Measurements from ENCODE around the gene SLC49A3. TPM values are rescaled to one million over a fixed set of nuclear protein-coding genes. Genes with fewer than 3 reads are reported as not detected.

Gene SLC49A3
- total and polyA plus RNA-seq, 10 of the 15 experiments (the other 5 are each of a cell fraction or from before 2014, with no cell fraction given), result 0.09 to 0.85 (median 0.18) TPM; not detected in 4

DNA sequence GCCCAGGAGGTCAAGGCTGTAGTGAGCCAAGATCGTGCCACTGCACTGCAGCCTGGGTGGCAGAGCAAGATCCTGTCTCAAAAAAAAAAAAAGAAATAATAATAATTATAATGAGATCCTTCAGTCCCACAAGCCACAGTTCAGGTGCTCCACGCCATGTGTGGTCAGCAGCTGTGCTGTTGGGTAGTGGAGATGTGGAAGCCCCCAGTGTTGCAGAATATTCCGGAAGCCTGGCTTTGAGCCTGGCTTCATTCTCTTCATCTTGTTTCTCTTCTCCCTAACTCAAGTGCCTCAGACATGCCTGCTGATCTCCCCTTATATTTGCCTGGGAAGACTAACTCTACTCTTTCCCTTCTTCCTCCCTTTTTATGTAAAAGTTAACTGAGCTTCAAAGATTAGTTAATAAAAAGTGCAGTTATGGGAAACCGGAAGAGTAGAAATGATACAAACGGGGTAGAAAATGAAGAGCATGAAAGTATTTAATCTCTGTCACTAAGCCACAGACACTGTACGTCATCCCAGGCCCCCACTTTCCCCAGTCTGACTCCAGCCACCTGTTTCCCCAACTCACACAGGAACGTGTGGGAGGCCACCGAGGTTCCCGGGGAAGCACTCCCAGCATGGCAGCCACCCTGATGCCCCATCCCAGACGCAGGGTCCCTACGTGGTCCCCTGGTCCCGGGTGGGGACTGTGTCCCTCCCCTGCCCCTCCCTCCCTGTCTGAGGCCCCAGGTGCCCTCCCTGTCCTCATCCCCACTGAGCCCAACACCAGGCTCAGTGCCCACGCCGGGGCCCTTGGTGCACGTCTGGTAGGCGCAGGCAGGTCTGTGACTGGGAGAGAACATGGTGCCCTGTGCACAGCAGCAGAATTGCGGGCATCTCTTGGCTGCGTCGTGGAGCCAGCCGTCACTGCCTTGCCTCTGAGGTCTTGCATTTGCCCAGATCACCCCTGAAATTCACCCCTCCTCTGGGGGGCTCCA is 40.7 kb upstream of the SLC49A3 start:
- CTCF ChIA-PET, result interaction anchor here (0.6 kb wide), 1 partner anchor 207 kb away, joined by 4 read pairs; no protein-coding TSS in a partner anchor
- Histone ChIP-seq H3K4me2 (ENCODE audit: control insufficient read depth, insufficient read depth) (no peak overlapping the region), H3K9me3 (replicated peaks; ENCODE audit: control insufficient read depth, insufficient read depth, low read length) (no peaks in the 10 kb centered on the region; the same call in 2 of the 3 replicates)

More for the DNA sequence above, 40.7 kb upstream of the SLC49A3 start:
- no peaks in the 10 kb centered on the region for H3K4me1 ChIP-seq (ENCODE audit: control insufficient read depth, insufficient read depth, low read length)
- no peaks in the 10 kb centered on the region for H3K27me3 ChIP-seq (replicated peaks in 1 of 2; ENCODE audit: control insufficient read depth in 2 of 2, insufficient read depth in 2 of 2, low read length in 1 of 2)
- TF ChIP-seq TCF12 (IDR thresholded peaks at IDR 0.05; ENCODE audit: low read depth, low read length), result no peak
- TF ChIP-seq, protein P1, sequence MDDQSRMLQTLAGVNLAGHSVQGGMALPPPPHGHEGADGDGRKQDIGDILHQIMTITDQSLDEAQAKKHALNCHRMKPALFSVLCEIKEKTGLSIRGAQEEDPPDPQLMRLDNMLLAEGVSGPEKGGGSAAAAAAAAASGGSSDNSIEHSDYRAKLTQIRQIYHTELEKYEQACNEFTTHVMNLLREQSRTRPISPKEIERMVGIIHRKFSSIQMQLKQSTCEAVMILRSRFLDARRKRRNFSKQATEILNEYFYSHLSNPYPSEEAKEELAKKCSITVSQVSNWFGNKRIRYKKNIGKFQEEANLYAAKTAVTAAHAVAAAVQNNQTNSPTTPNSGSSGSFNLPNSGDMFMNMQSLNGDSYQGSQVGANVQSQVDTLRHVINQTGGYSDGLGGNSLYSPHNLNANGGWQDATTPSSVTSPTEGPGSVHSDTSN (IDR thresholded peaks at IDR 0.05; ENCODE audit: insufficient replicate concordance, low read depth, low read length), result no peak
- TF ChIP-seq IKZF1 (conservative IDR thresholded peaks at IDR 0.05), result no peak
- no peak for TF ChIP-seq SPI1 (IDR thresholded peaks at IDR 0.05; ENCODE audit: borderline replicate concordance, insufficient read depth, low read depth, low read length)
- TF ChIP-seq FOXM1 (IDR thresholded peaks at IDR 0.05; ENCODE audit: low read depth, low read length), result no peak
- TF ChIP-seq IRF4 (IDR thresholded peaks at IDR 0.05; ENCODE audit: low read depth, low read length), result no peak
- no peak for TF ChIP-seq RAD51 (IDR thresholded peaks at IDR 0.05)
- TF ChIP-seq PML (IDR thresholded peaks at IDR 0.05; ENCODE audit: low read length), result no peak
- TF ChIP-seq SREBF2 (IDR thresholded peaks at IDR 0.05; ENCODE audit: low read length), result no peak
- no peak for TF ChIP-seq ZSCAN29 (IDR thresholded peaks at IDR 0.05)
- no peak for TF ChIP-seq ZZZ3 (IDR thresholded peaks at IDR 0.05; ENCODE audit: control insufficient read depth, insufficient read length, low read depth)
- TF ChIP-seq NBN (IDR thresholded peaks at IDR 0.05), result no peak
- no peak for TF ChIP-seq POLR2AphosphoS2 (IDR thresholded peaks at IDR 0.05; ENCODE audit: low read depth, low read length)
- TF ChIP-seq, protein P2, sequence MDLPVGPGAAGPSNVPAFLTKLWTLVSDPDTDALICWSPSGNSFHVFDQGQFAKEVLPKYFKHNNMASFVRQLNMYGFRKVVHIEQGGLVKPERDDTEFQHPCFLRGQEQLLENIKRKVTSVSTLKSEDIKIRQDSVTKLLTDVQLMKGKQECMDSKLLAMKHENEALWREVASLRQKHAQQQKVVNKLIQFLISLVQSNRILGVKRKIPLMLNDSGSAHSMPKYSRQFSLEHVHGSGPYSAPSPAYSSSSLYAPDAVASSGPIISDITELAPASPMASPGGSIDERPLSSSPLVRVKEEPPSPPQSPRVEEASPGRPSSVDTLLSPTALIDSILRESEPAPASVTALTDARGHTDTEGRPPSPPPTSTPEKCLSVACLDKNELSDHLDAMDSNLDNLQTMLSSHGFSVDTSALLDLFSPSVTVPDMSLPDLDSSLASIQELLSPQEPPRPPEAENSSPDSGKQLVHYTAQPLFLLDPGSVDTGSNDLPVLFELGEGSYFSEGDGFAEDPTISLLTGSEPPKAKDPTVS (IDR thresholded peaks at IDR 0.05; ENCODE audit: low read depth, low read length), result no peak
- no peak for TF ChIP-seq DPF2 (IDR thresholded peaks at IDR 0.05)
- ATAC-seq (no peak), DNase-seq (ENCODE audit: low read depth, low spot score) (no peak), FAIRE-seq (no peak)
- ChIA-PET RAD21 (ENCODE audit: unreplicated experiment) (no interaction called here), SMC1A (ENCODE audit: uncharacterized antibody, unreplicated experiment) (no interaction called here), POLR2A (no interaction called here)
- intact Hi-C loops (cut with micrococcal nuclease; ENCODE audit: unreplicated experiment) (no loop called here), in situ Hi-C loops (cut with MboI) (no loop called here)
- H3K36me3 ChIP-seq (ENCODE audit: control insufficient read depth in 2 of 2, insufficient read depth in 2 of 2, low read length in 1 of 2), result peaks cover 13 to 28% of the 10 kb centered on the region in 2 experiments; a peak in 3 of 4 replicates
- no peak overlapping the region for H3K4me3 ChIP-seq
- H4K20me1 ChIP-seq (ENCODE audit: control insufficient read depth, insufficient read depth), result no peaks in the 10 kb centered on the region
- no peak overlapping the region for H2AFZ ChIP-seq (ENCODE audit: control insufficient read depth, low read depth, low read length)
- BruUV-seq (replicated peaks), result no TSS peak
- no peak overlapping the region for H3K27ac ChIP-seq (ENCODE audit: control insufficient read depth, insufficient read depth)
- H3K9ac ChIP-seq (ENCODE audit: control insufficient read depth, insufficient read depth, low read length), result no peak overlapping the region
- no peaks in the 10 kb centered on the region; the same call in 1 of the 2 replicates for H3K79me2 ChIP-seq (ENCODE audit: control insufficient read depth, insufficient read depth, low read length)
- 98% methylated on average over 18 of the region's 20 CpGs for WGBS (ENCODE audit: insufficient coverage, insufficient replicate concordance, low lambda C conversion rate, missing lambda C conversion rate)

Measured in GM12878 (cell line).